ENCODE results near the gene TREML2.

Gene TREML2

GRCh38 chr6:41147917-41148316, 53.0 kb downstream of the TREML2 start:
- DNase-seq (ENCODE audit: low read depth), result no peak
